ENCODE results near the gene RTN4RL1. TPM values are rescaled to one million over a fixed set of nuclear protein-coding genes. Genes with fewer than 3 reads are reported as not detected.

RTN4RL1 gene
- total RNA-seq, 2 experiments from 2014 or later, result not detected

DNA sequence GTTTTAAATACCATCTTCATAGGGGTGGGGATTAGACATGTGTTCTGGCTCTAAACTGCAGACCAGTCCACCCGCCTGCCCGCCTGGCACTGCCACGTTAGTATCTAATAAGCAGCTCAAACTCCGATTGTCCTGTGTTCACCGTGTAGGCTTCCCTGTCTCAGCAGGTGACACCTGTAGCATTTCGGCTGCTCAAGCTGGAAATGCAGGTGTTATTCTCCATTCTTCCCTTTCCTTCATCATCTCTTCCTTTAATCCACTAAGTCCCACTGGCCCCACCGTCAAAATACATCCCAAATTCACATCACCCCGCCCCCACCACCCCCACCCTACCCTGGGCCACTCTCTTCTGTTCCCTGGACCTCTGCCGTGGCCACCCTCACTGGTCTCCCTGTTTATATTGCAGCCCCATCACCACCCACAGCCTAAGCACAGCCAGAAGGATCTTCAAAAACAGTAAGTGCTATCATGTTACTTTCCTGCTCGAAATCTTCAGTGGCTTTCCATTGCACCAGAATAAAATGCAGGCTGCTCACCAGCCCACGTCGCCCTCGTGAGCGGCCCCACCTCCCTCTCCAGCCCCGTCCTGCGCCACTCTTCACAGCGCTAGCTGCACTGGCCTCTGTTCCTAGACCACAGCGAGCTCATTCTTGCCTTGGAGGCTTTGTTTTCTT is 65.1 kb downstream of the RTN4RL1 start:
- no peaks in the 10 kb centered on the region for H3K4me1 ChIP-seq (ENCODE audit: insufficient read depth, low read length, poor library complexity, severe bottlenecking)
- CTCF ChIA-PET (ENCODE audit: unreplicated experiment), result no interaction called here

GRCh38 chr17:1958134-1958881 is 66.8 kb downstream of the RTN4RL1 start:
- no peak overlapping the region for H3K4me3 ChIP-seq (ENCODE audit: low read depth, low read length, poor library complexity, severe bottlenecking)
- no peaks in the 10 kb centered on the region for H3K9me2 ChIP-seq (ENCODE audit: insufficient read depth, low read length)
- no peak overlapping the region for H3K4me2 ChIP-seq (ENCODE audit: low read length)
- ChIA-PET POLR2A (no interaction called here), CTCF (ENCODE audit: unreplicated experiment) (no interaction called here)
- H3K27ac ChIP-seq (ENCODE audit: low read depth, low read length, poor library complexity, severe bottlenecking), result no peak overlapping the region
- H3K79me2 ChIP-seq (ENCODE audit: insufficient read depth, low read depth, low read length), result no peaks in the 10 kb centered on the region
- H3K4me1 ChIP-seq (ENCODE audit: insufficient read depth, low read length, poor library complexity, severe bottlenecking), result no peaks in the 10 kb centered on the region
- no peaks in the 10 kb centered on the region for H3K9me3 ChIP-seq (ENCODE audit: low read length)
- no peaks in the 10 kb centered on the region for H4K20me1 ChIP-seq (ENCODE audit: insufficient read depth, low read length)
- intact Hi-C loops (cut with micrococcal nuclease; ENCODE audit: unreplicated experiment), result no loop called here
- H2AFZ ChIP-seq (ENCODE audit: low read length), result no peak overlapping the region
- H3K36me3 ChIP-seq (ENCODE audit: insufficient read depth, low read length), result no peaks in the 10 kb centered on the region
- no peak for DNase-seq (ENCODE audit: low spot score)
- TF ChIP-seq CTCF (conservative IDR thresholded peaks at IDR 0.05; ENCODE audit: low read length), result no peak
- no peak for TF ChIP-seq EZH2phosphoT487 (IDR thresholded peaks at IDR 0.05; ENCODE audit: borderline replicate concordance, low read depth, low read length)
- BruUV-seq (replicated peaks), result no TSS peak

More for the DNA sequence above, 65.1 kb downstream of the RTN4RL1 start:
- Histone ChIP-seq H3K79me2 (ENCODE audit: insufficient read depth, low read depth, low read length) (no peaks in the 10 kb centered on the region), H3K9me3 (ENCODE audit: low read length) (no peaks in the 10 kb centered on the region), H3K4me2 (ENCODE audit: low read length) (no peak overlapping the region), H3K27ac (ENCODE audit: low read depth, low read length, poor library complexity, severe bottlenecking) (no peak overlapping the region), H3K36me3 (ENCODE audit: insufficient read depth, low read length) (no peaks in the 10 kb centered on the region), H3K9me2 (ENCODE audit: insufficient read depth, low read length) (no peaks in the 10 kb centered on the region), H2AFZ (ENCODE audit: low read length) (no peak overlapping the region), H4K20me1 (ENCODE audit: insufficient read depth, low read length) (no peaks in the 10 kb centered on the region), H3K4me3 (ENCODE audit: low read depth, low read length, poor library complexity, severe bottlenecking) (no peak overlapping the region)
- TF ChIP-seq EZH2phosphoT487 (IDR thresholded peaks at IDR 0.05; ENCODE audit: borderline replicate concordance, low read depth, low read length), result no peak
- no peak for TF ChIP-seq CTCF (conservative IDR thresholded peaks at IDR 0.05; ENCODE audit: low read length)
- POLR2A ChIA-PET, result no interaction called here
- no TSS peak for BruUV-seq (replicated peaks)
- intact Hi-C loops (cut with micrococcal nuclease; ENCODE audit: unreplicated experiment), result no loop called here
- DNase-seq (ENCODE audit: low spot score), result no peak

DNA sequence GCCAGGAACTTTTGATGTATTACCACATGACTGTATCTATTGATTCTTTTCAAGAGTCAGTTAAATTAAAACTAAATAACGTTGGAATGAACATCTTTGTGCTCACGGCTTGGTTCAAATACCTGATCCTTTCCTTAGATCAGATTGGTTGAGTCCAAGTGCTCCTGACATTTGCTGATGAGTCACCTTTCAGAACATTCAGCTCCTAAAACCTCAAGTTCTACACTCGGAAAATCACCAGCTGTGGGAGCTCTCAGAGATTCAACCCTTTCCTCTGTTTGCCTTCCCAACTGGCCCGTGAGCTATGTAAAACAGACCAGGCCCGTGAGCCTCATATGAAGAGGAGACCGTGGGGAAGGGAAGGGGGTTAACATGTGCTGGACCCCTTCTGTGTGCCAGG is 68.1 kb downstream of the RTN4RL1 start:
- Histone ChIP-seq H3K36me3 (ENCODE audit: insufficient read depth, low read length) (no peaks in the 10 kb centered on the region), H3K4me1 (ENCODE audit: insufficient read depth, low read length, poor library complexity, severe bottlenecking) (no peaks in the 10 kb centered on the region), H3K9me2 (ENCODE audit: insufficient read depth, low read length) (no peaks in the 10 kb centered on the region), H3K79me2 (ENCODE audit: insufficient read depth, low read depth, low read length) (no peaks in the 10 kb centered on the region), H4K20me1 (ENCODE audit: insufficient read depth, low read length) (no peaks in the 10 kb centered on the region), H3K9me3 (ENCODE audit: low read length) (no peaks in the 10 kb centered on the region), H3K4me2 (ENCODE audit: low read length) (no peak overlapping the region), H3K4me3 (ENCODE audit: low read depth, low read length, poor library complexity, severe bottlenecking) (no peak overlapping the region), H3K27ac (ENCODE audit: low read depth, low read length, poor library complexity, severe bottlenecking) (no peak overlapping the region), H2AFZ (ENCODE audit: low read length) (no peak overlapping the region)
- BruUV-seq (replicated peaks), result no TSS peak
- intact Hi-C loops (cut with micrococcal nuclease; ENCODE audit: unreplicated experiment), result no loop called here
- ChIA-PET POLR2A (interaction anchor here (0.7 kb wide), 1 partner anchor 377 kb away, joined by 3 read pairs; no protein-coding TSS in a partner anchor), CTCF (ENCODE audit: unreplicated experiment) (interaction anchor here (0.6 kb wide), 1 partner anchor 8 kb away, joined by 4 read pairs; no protein-coding TSS in a partner anchor)
- DNase-seq (ENCODE audit: low spot score), result no peak
- no peak for TF ChIP-seq EZH2phosphoT487 (IDR thresholded peaks at IDR 0.05; ENCODE audit: borderline replicate concordance, low read depth, low read length)
